T-helper 1 cell treated with Interleukin-12 subunit alpha and Interleukin-12 subunit beta and Interleukin-4 antibody, amounts not matched to agents 30 ng/mL and 1 ng/mL, for 36 hours (primary cell): ENCODE data around the gene HMGA1. TPM values are rescaled to one million over a fixed set of nuclear protein-coding genes. Genes with fewer than 3 reads are reported as not detected.
"Not testable (repeated sequence)": the region's sequence is repeated elsewhere in the genome, so short reads cannot be mapped to it uniquely, and the experiment has no call there.

Experiments used
- intact Hi-C: fragments of 100-400 bp; cut with micrococcal nuclease; formaldehyde crosslinking; loops from one replicate; pipeline ENCODE4 v1.15.1; 2024
- total RNA-seq: library from RNA; stranded (reverse); gene quantifications from 2 replicates; pipeline ENCODE4 v1.2.3, GENCODE V29; 2022

HMGA1 gene
- total RNA-seq, 1 donor from 2014 or later: 183 TPM

DNA sequence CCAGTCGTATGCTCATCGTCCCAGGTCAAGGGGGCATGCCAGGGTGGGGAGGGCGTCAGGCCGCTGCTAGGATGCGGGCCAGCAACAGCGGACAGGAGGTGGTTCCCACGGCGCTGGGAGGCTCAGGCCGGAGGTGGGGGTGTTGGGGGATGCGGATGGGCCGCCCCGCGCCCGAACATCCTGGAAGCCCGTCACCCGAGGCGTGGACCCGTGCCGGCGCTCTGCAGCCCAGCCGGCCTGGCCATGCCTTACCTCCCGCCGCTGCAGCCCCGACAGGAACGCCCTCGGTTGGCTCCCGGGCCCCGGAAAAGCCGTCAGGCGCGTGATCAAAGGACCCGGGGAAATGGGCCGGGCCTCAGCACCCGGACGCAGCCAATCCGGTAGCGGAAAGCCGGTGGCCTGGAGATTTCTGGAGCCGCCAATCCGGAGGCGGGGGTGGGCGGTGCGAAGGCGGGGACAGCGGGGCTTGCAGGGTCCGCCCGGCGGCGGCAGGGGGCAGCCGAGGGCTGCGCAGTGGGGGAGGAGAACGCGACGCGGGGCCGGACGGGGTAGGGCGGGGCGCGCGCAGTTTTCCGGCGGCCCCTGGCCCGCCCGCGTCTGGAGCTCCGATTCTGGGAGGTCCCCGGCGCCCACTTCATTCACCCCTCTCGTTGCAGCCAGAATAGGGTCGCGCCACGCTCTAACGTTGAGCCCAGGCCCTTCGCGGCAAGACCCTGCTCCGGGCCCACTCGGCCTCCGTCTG is 12.2 kb downstream of the HMGA1 start, which contains the start of gene SMIM29:
SMIM29 (minus strand) TSS at position 280 of the 742 bp plus-strand sequence. CDS start 1,215 bp downstream, outside the sequence.
- intact Hi-C loops: loop anchor here (1.0 to 5.0 kb wide), 12 partner anchors 13 to 640 kb away; partner anchors contain the start of genes ANKS1A, HMGA1, NUDT3 and RPS10

DNA sequence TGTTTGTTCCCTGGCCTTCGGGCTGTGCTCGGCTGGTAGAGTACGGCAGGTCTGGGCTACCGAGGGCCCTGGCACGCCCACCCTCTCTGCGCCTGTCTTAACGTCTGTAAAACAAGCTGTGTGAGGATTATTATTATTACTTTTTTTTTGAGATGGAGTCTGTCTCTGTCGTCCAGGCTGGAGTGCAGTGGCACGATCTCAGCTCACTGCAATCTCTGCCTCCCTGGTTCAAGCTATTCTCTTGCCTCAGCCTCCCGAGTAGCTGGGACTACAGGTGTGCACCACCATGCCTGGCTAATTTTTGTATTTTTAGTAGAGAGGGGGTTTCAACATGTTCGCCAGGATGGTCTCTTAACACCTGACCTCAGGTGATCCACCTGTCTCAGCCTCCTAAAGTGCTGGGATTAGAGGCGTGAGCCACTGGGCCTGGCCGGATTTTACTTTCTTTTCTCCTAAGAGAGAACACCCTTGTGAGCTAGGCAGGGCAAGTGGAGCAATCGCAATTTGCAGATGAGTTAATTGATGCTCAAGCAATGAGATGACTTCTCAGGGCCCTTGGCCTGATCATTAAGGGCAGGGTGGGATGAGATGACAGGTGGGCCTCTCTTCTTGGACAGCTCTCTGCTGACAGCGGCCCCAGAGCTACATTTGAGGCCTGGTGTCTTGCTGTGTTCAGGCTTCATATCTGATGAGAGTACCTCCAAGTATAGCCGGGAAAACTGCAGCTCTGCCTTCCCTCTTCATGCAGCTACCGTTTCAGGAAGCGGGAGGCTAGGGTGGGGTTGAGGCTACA is 13.0 kb downstream of the HMGA1 start:
- intact Hi-C loops: loop anchor here (1.0 to 5.0 kb wide), 12 partner anchors 13 to 639 kb away; partner anchors contain the start of genes ANKS1A, HMGA1, NUDT3 and RPS10

DNA sequence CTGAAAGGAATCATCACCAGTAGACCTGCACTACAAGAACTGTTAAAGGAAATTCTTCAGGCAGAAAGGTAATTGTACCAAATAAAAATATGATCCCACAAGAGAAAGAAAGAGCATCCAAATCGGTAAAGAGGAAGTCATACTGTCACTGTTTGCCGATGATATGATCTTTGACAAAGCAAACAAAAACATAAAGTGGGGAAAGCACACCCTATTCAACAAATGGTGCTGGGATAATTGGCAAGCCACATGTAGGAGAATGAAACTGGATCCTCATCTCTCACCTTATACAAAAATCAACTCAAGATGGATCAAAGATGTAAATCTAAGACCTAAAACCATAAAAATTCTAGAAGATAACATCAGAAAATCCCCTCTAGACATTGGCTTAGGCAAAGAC is 15.7 kb downstream of the HMGA1 start:
- intact Hi-C loops: not testable (repeated sequence)

DNA sequence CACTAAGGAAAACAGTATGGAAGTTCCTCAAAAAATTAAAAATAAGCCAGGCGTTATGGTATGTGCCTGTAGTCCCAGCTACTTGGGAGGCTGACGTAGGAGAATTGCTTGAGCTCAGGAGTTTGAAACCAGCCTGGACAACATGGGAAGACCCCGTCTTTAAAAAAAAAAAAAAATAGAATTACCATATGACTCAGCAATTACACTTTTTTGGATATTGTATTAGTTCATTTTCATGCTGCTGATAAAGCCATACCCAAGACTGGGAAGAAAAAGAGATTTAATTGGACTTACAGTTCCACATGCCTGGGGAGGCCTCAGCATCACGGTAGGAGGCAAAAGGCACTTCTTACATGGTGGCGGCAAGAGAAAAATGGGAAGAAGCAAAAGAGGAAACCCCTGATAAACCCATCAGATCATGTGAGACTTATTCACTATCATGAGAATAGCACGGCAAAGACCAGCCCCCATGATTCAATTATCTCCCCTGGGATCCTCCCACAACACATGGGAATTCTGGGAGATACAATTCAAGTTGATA is 22.9 kb downstream of the HMGA1 start:
- intact Hi-C loops: no loop called here

DNA sequence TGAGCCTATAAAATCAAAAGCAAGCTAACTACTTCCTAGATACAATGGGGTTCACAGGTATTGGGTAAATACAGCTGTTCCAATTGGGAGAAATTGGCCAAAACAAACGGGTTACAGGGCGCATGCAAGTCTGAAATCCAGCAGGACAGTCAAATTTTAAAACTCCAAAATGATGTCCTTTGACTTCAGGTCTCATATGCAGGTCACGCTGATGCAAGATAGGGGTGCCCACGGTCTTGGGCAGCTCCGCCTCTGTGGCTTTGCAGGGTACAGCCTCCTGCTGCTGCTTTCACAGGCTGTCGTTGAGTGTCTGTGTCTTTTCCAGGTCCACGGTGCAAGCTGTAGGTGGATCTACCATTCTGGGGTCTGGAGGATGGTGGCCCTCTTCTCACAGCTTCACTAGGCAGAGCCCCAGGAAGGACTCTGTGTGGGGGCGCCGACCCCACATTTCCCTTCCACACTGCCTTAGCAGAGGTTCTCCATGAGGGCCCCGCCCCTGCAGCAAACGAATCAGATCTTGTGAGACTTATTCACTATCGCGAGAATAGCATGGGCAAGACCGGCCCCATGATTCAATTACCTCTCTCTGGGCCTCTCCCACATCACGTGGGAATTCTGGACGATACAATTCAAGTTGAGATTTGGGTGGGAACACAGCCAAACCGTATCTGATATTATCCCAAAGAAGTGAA is 24.0 kb downstream of the HMGA1 start:
- intact Hi-C loops: no loop called here

DNA sequence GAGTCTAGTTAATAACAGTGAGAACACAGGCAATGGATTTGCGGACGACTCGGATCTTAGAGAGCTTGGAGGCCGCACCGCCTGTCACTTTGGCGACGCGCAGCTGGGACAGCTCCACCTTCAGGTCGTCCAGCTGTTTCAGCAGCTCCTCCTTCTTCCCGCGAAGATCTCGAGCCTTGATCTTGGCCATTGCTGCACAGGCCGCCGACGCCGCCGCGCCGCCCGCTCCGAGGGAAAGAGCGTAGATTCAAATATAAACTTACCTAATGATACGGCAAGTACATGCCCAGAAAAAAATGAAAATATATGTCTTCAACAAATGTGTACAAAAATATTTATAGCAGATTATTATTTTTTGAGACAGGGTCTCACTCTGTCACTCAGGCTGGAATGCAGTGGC is 26.8 kb downstream of the HMGA1 start:
- intact Hi-C loops: not testable (repeated sequence)

DNA sequence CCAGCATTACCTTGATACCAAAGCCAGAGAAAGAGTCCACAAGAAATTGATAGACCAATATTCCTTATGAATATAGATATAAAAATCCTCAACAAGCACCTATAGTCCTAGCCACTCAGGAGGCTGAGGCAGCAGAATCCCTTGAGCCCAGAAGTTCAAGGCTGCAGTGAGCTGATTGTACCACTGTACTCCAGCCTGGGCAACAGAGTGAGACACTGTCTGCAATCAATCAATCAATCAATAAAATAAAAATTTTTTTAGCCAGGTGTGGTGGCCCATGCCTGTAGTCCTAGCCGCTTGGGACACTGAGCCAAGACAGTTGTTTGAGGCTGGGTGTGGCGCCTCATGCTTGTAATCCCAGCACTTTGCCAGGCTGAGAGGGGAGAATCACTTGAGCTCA is 31.1 kb downstream of the HMGA1 start:
- intact Hi-C loops: no loop called here

DNA sequence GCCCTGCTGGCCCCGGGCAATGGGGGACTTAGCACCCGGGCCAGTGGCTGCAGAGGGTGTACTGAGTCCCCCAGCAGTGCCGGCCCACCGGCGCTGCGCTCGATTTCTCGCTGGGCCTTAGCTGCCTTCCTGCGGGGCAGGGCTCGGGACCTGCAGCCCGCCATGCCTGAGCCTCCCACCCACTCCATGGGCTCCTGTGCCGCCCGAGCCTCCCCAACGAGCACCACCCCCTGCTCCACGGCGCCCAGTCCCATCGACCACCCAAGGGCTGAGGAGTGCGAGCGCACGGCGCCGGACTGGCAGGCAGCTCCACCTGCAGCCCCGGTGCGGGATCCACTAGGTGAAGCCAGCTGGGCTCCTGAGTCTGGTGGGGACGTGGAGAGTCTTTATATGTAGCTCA is 32.5 kb downstream of the HMGA1 start:
- intact Hi-C loops: not testable (repeated sequence)

DNA sequence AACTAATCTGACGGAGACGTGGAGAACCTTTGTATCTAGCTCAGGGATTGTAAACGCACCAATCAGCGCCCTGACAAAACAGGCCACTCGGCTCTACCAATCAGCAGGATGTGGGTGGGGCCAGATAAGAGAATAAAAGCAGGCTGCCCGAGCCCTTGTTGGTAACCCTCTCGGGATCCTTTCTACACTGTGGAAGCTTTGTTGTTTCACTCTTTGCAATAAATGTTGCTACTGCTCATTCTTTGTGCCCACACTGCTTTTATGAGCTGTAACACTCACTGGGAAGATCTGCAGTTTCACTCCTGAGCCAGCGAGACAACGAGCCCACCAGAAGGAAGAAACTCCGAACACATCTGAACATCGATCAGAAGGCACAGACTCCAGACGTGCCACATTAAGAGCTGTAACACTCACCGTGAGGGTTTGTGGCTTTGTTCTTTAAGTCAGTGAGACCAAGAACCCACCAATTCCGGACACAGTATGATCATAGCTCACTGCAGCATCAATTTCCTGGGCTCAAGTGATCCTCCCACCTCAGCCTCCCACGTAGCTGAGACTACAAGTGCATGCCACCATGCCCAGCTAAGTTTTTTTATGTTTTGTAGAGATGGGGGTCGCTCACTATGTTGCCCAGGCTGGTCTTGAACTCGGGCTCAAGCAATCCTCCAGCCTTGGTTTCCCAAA is 33.1 kb downstream of the HMGA1 start:
- intact Hi-C loops: not testable (repeated sequence)

DNA sequence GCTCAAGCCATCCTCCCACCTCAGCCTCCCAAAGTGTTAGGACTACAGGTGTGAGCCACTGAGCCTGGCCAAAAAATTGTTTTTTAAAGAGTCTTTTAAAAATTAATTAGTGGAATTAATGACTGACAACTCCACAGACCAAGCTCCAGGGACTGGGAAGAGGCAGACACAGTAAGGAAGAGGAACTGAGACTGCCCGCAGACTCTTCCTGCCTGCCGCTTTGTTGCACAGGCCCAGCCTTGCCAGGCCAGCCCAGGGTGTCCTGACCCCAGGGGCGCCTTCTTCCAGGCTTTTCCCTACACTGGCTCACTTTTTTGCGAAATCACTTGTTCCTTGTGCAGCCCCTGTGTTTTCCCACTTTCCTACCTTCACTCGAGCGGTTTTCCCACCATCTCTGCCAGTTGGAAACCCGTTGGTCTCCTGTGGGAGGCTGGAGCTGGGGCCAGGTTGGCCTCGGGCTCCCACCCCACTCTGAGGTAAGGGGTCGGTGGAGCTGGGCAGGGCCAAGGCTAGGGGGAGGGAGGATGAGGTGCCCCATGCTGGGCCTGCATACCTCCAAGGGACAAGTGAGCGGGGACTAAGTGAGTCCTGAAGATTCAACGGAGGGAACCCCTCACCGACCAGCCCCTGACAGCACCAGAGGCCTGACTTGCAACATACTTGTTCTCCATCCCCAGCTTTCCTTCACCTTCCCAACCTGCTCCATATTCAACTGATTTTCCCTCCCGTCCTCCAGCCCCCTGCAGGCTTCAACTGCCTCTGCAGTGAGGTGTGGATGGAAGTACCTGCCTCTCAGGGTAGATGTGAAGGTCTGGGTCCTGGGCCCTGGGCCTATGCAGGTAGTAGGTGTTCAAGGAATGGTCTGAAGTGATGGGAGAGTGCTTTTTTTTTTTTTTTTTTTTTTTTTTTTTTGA is 35.6 kb downstream of the HMGA1 start:
- intact Hi-C loops: no loop called here

DNA sequence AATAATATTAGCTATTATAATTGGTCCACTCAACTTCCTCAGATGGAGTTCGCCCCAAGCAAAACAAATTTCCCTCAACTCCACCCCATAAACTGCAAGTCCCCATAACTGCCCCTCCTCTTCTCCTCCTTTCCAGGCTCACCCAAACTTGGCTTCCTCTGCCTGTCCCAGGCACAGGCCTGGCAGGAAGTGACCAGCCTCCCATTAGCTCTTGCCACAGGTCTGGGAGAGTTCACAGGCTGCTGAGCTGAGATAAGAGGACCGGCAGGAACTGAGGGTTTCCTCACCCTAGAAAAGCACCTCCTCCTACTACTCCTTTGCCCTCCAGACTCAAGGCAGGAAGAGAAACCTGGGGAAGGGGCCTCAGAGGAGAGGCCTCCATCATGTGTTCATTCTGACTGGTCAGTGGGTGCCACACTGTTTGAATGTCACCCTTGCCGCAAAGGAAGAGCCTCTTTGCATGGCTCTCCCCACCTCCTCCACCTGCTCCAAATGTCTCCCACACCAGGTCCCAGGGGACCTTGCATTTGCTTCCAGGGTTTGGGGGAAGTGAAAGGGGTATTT is 36.7 kb downstream of the HMGA1 start:
- intact Hi-C loops: no loop called here

DNA sequence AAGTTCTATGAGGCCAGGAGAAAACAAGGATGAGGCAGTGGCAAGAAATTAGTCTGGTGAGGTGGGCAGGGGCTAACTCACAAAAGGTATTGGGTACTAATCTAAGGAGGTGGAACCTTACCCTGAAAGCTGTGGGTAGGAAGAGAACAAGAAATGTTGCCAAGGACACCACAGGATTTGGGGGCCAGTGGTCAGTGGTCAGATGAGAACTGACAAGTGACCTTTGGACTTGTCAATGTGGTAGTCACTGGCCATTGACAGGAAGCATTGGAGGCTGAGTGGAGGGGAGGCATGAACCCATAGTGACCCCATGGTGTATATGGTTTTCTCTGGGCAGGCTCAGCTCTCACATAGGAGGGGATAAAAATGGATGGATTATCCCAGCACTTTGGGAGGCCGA is 37.5 kb downstream of the HMGA1 start:
- intact Hi-C loops: no loop called here

DNA sequence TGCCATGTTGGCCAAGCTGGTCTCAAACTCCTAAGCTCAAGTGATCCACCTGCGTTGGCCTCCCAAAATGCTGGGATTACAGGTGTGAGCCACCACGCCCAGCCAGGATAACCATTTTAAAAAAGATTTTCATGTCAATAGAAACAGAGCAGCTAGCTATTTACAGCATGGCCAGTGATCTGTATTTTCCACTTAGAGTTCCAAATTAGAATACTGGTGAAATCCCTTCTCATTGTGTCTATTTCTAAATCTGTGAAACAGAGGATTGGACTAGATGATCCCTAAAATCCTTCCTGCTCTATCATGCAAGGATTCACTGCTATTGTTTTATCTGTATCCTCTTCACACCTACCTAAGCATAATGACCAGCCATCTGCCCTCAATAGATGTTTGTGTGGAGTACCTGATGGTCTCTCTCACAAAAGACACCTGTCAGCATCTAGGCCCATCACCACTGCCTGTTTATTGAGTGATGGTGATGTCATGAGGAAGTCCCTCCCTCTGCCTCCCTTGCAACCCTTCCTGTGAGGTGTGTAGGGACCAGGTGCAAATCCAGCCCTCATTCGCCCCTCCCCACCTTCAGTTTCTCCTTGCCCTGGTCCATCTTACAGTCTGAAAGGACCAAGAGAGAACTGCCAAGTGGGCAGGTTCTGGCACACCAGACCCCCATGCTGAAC is 38.6 kb downstream of the HMGA1 start:
- intact Hi-C loops: no loop called here

DNA sequence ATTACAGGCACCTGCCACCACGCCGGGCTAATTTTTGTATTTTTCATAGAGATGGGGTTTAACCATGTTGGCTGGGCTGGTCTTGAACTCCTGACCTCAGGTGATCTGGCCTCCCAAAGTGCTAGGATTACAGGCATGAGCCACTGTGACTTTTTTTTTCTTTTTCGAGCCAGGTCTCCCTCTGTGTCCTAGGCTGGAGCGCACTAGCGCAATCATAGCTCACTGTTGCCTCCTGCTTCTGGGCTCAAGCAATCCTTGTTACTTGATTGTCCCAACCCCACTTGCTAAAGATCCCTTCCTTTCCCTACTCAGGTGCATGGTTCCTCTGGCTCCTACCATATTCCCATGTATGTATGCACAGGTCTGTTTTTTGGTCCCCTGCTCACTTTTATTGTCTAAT is 39.5 kb downstream of the HMGA1 start:
- intact Hi-C loops: no loop called here

DNA sequence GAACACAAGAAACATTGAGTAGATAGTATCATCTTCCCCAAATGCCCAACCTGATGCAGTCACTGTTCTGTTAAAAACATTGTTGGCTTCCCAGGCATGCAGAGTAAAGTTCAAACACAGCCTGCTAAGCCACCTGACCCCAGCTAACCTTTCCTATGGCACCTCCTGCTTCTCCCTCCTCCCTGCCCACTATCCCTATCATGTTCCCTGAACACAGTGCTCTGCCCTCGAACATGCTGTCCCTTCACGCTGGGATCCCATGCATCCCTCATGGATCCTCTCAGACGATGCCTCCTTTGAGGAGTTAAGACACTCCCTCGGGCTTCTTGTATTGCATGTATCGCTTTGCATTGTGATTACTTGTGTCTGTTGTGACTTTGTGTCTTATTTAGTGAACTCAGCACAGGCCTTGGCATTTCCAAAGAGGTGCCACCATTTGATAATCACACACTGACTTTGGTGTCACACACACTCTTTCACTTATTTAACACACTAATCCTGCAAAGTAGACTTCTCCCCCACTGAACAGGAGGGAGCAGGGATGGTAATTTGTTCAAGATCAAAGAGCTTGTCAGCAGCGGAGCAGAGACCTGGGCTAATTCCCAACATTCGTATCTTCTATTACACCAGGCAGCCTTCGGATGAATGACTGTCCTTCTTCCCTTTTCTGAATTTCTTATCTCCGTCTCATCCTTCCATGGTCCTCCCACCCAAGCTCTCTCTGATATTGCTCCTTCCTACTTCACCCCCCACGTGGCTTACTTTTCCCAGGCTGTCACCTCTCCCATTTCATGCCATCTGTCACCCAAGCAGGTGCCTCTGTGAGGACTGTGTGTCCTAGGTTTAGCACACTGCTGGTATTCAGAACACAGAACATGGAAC is 40.4 kb downstream of the HMGA1 start:
- intact Hi-C loops: no loop called here

DNA sequence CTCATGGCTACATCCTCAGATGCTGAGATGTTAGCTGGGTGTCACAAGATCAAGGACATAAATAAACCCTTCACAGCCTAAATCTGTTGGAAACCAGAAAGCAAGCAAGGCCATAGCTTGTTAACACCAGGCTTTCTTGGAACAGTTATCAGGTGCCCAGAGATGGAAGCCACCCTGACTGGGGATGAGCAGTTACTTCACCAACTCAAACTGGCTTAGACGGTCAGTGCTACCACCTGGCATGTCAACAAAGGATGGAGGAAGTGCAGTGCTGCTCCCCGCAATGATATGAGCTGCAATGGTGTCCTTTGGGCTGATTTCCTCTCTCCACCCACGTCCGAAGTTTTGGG is 41.1 kb downstream of the HMGA1 start:
- intact Hi-C loops: no loop called here

DNA sequence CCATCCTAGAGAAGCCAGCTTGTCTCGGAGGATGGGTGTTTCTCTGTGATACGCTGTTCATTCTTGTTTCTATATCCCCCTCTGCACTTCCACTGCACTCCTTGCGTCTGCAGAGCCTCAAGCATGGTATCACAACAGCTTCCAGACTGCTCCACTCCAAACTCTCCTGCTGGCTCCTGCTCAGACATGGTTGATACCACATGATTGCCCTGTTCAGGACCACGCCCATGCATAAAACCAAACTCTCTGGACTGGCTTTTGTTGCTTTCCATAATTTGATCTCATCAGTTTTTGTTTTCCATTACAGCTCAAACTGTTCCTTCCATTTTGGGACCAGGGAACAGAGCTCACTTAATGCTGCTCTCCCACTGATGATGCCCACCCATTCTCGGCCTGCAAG is 42.2 kb downstream of the HMGA1 start:
- intact Hi-C loops: no loop called here

DNA sequence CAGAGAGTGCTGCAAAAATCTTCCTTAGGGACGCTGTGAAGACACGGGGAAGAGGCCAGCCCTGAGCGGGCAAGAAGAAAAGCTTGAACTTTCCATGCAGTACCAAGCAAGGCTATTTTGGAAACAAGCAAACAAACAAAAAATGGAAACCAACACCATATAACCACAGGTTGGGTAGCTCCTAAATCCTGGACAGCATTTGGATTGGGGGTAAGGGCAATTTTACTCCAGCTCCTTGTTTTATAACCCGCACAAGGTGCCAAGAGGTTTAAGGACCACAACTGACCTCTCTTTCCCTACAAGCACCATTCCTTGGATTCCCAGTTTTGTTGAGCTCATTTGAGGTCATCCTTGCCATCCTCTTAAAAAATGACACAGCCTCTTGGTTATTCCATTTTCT is 43.5 kb downstream of the HMGA1 start:
- intact Hi-C loops: no loop called here
